Measurements from ENCODE around the gene NUDT3. TPM values are rescaled to one million over a fixed set of nuclear protein-coding genes. Genes with fewer than 3 reads are reported as not detected.
A peak's percentile ranks its signal among the peaks of the same experiment; 100 is the strongest.

Gene NUDT3
- total and polyA plus RNA-seq, 4 experiments from 2014 or later, result 7.0 to 25.9 (median 18.0) TPM

- intact Hi-C loops (cut with micrococcal nuclease), result loop anchor here (2.0 kb wide), 5 partner anchors 31 to 231 kb away; partner anchors contain the start of genes HMGA1 and SMIM29
- no peak for DNase-seq
Observed at GRCh38 chr6:34393191-34393965, 909 bp upstream of the NUDT3 start.

GRCh38 chr6:34391786-34392496 lies 528 bp downstream of the NUDT3 start:
- Histone ChIP-seq H3K36me3 (ENCODE audit: insufficient read depth, low read length) (no peaks in the 10 kb centered on the region), H3K27me3 (ENCODE audit: insufficient read depth, low read length) (no peaks in the 10 kb centered on the region), H3K9me3 (ENCODE audit: control insufficient read depth in 1 of 2, low read length in 2 of 2) (no peaks in the 10 kb centered on the region), H3K27ac (ENCODE audit: low read depth, low read length) (peak overlapping the region; percentile 89), H3K4me3 (ENCODE audit: low read length in 2 of 2) (peak overlapping the region; percentile 73 to 78), H3K4me1 (ENCODE audit: insufficient read depth, low read length) (peaks cover 24% of the 10 kb centered on the region)
- no peaks in the 10 kb centered on the region for H3K27me3 Mint-ChIP-seq
- intact Hi-C loops (cut with micrococcal nuclease), result loop anchor here (2.0 kb wide), 5 partner anchors 33 to 229 kb away; partner anchors contain the start of genes HMGA1 and SMIM29
- peaks cover 0 to 3% (median 0%) of the 10 kb centered on the region in 8 donors for H3K9me3 Mint-ChIP-seq
- peaks cover 0 to 5% of the 10 kb centered on the region in 2 donors for H3K36me3 Mint-ChIP-seq
- ChIA-PET CTCF (ENCODE audit: partially characterized antibody) (interaction anchor here (1.6 to 4.2 kb wide), 3 partner anchors 8 to 143 kb away, joined by 3 to 29 read pairs (median 18); partner anchors contain the start of gene SMIM29), POLR2A (ENCODE audit: partially characterized antibody) (interaction anchor here (0.7 to 3.1 kb wide), 9 partner anchors 8 to 496 kb away, joined by 3 to 15 read pairs (median 6); partner anchors contain the start of genes HMGA1, RPS10, SMIM29 and TAF11)
- H3K4me1 Mint-ChIP-seq, result peaks cover 15 to 31% (median 20%) of the 10 kb centered on the region in 4 donors
- no peak overlapping the region for H3K4me3 Mint-ChIP-seq
- H3K27ac Mint-ChIP-seq, result no peak overlapping the region
- DNase-seq, result peak in 4 of 5 donors; percentile 43 to 73 (median 49)

More at GRCh38 chr6:34393191-34393965, 909 bp upstream of the NUDT3 start:
- Mint-ChIP-seq H3K27me3 (no peaks in the 10 kb centered on the region), H3K4me3 (peak overlapping the region in 7 of 8 donors; percentile 74 to 99 (median 95)), H3K4me1 (peaks cover 9 to 27% (median 16%) of the 10 kb centered on the region in 4 donors), H3K27ac (peak overlapping the region in 6 of 7 donors; percentile 75 to 96 (median 95)), H3K36me3 (peaks cover 0 to 5% of the 10 kb centered on the region in 2 donors), H3K9me3 (peaks cover 0 to 3% (median 0%) of the 10 kb centered on the region in 8 donors)
- Histone ChIP-seq H3K27me3 (ENCODE audit: insufficient read depth, low read length) (no peaks in the 10 kb centered on the region), H3K27ac (ENCODE audit: low read depth, low read length) (peak overlapping the region; percentile 89), H3K4me1 (ENCODE audit: insufficient read depth, low read length) (peaks cover 21% of the 10 kb centered on the region), H3K9me3 (ENCODE audit: control insufficient read depth in 1 of 2, low read length in 2 of 2) (no peaks in the 10 kb centered on the region), H3K4me3 (ENCODE audit: low read length in 2 of 2) (peak overlapping the region; percentile 5 to 78), H3K36me3 (ENCODE audit: insufficient read depth, low read length) (no peaks in the 10 kb centered on the region)
- POLR2A ChIA-PET (ENCODE audit: partially characterized antibody), result interaction anchor here (0.6 to 3.1 kb wide), 6 partner anchors 33 to 398 kb away, joined by 3 to 15 read pairs (median 7); partner anchors contain the start of genes BLTP3A, RPS10 and SMIM29
- CTCF ChIA-PET (ENCODE audit: partially characterized antibody), result interaction anchor here (0.6 to 4.2 kb wide), 15 partner anchors 10 to 235 kb away, joined by 3 to 29 read pairs (median 3); partner anchors contain the start of genes HMGA1, RPS10 and SMIM29

- no peak for DNase-seq
- POLR2A ChIA-PET (ENCODE audit: partially characterized antibody), result interaction anchor here (0.8 to 3.1 kb wide), 7 partner anchors 9 to 496 kb away, joined by 3 to 15 read pairs (median 6); partner anchors contain the start of genes HMGA1, RPS10, SMIM29 and TAF11
- H3K9me3 ChIP-seq (ENCODE audit: control insufficient read depth in 1 of 2, low read length in 2 of 2), result no peaks in the 10 kb centered on the region
- peak overlapping the region; percentile 73 to 78 for H3K4me3 ChIP-seq (ENCODE audit: low read length in 2 of 2)
- no peaks in the 10 kb centered on the region for H3K36me3 ChIP-seq (ENCODE audit: insufficient read depth, low read length)
- Mint-ChIP-seq H3K4me3 (no peak overlapping the region), H3K27me3 (no peaks in the 10 kb centered on the region), H3K27ac (no peak overlapping the region), H3K4me1 (peaks cover 16 to 36% (median 22%) of the 10 kb centered on the region in 4 donors), H3K9me3 (peaks cover 0 to under 1% (median 0%) of the 10 kb centered on the region in 8 donors), H3K36me3 (peaks cover 0 to 5% of the 10 kb centered on the region in 2 donors)
- intact Hi-C loops (cut with micrococcal nuclease), result no loop called here
- no peaks in the 10 kb centered on the region for H3K27me3 ChIP-seq (ENCODE audit: insufficient read depth, low read length)
- peak overlapping the region; percentile 89 for H3K27ac ChIP-seq (ENCODE audit: low read depth, low read length)
- peaks cover 28% of the 10 kb centered on the region for H3K4me1 ChIP-seq (ENCODE audit: insufficient read depth, low read length)
- CTCF ChIA-PET (ENCODE audit: partially characterized antibody), result interaction anchor here (2.9 to 4.2 kb wide), 2 partner anchors 24 to 142 kb away, joined by 18 to 29 read pairs; partner anchors contain the start of gene SMIM29
Observed at GRCh38 chr6:34391473-34391785, 1.0 kb downstream of the NUDT3 start.

GRCh38 chr6:34390531-34391472 lies 1.7 kb downstream of the NUDT3 start:
- no peaks in the 10 kb centered on the region for H3K36me3 ChIP-seq (ENCODE audit: insufficient read depth, low read length)
- peak overlapping the region; percentile 89 for H3K27ac ChIP-seq (ENCODE audit: low read depth, low read length)
- Mint-ChIP-seq H3K4me1 (peaks cover 19 to 42% (median 25%) of the 10 kb centered on the region in 4 donors), H3K9me3 (no peaks in the 10 kb centered on the region), H3K4me3 (no peak overlapping the region), H3K27ac (no peak overlapping the region), H3K27me3 (no peaks in the 10 kb centered on the region), H3K36me3 (peaks cover 0 to 5% of the 10 kb centered on the region in 2 donors)
- ChIA-PET CTCF (ENCODE audit: partially characterized antibody) (interaction anchor here (1.6 to 4.2 kb wide), 4 partner anchors 24 to 227 kb away, joined by 5 to 29 read pairs (median 12); partner anchors contain the start of gene SMIM29), POLR2A (ENCODE audit: partially characterized antibody) (interaction anchor here (0.8 to 3.1 kb wide), 7 partner anchors 8 to 497 kb away, joined by 3 to 15 read pairs (median 6); partner anchors contain the start of genes HMGA1, RPS10, SMIM29 and TAF11)
- peak overlapping the region; percentile 73 to 78 for H3K4me3 ChIP-seq (ENCODE audit: low read length in 2 of 2)
- no peaks in the 10 kb centered on the region for H3K27me3 ChIP-seq (ENCODE audit: insufficient read depth, low read length)
- intact Hi-C loops (cut with micrococcal nuclease), result no loop called here
- DNase-seq, result no peak
- peaks cover 35% of the 10 kb centered on the region for H3K4me1 ChIP-seq (ENCODE audit: insufficient read depth, low read length)
- no peaks in the 10 kb centered on the region for H3K9me3 ChIP-seq (ENCODE audit: control insufficient read depth in 1 of 2, low read length in 2 of 2)

- Mint-ChIP-seq H3K4me3 (no peak overlapping the region), H3K27ac (peak overlapping the region in 3 of 7 donors; percentile 6 to 77 (median 8)), H3K4me1 (peaks cover 25 to 50% (median 33%) of the 10 kb centered on the region in 4 donors), H3K36me3 (peaks cover 0 to 8% of the 10 kb centered on the region in 2 donors), H3K27me3 (no peaks in the 10 kb centered on the region), H3K9me3 (peaks cover 0 to 1% (median 0%) of the 10 kb centered on the region in 8 donors)
- Histone ChIP-seq H3K27me3 (ENCODE audit: insufficient read depth, low read length) (no peaks in the 10 kb centered on the region), H3K27ac (ENCODE audit: low read depth, low read length) (no peak overlapping the region), H3K9me3 (ENCODE audit: control insufficient read depth in 1 of 2, low read length in 2 of 2) (no peaks in the 10 kb centered on the region), H3K4me3 (ENCODE audit: low read length in 2 of 2) (no peak overlapping the region), H3K36me3 (ENCODE audit: insufficient read depth, low read length) (no peaks in the 10 kb centered on the region), H3K4me1 (ENCODE audit: insufficient read depth, low read length) (peaks cover 34% of the 10 kb centered on the region)
- no peak for DNase-seq
- ChIA-PET POLR2A (ENCODE audit: partially characterized antibody) (no interaction called here), CTCF (ENCODE audit: partially characterized antibody) (no interaction called here)
- intact Hi-C loops (cut with micrococcal nuclease), result no loop called here
Observed at GRCh38 chr6:34389034-34389433, 3.4 kb downstream of the NUDT3 start.

- H3K36me3 ChIP-seq (ENCODE audit: insufficient read depth, low read length), result no peaks in the 10 kb centered on the region
- H3K4me3 Mint-ChIP-seq, result peak overlapping the region in 1 of 8 donors; percentile 10
- H3K4me1 ChIP-seq (ENCODE audit: insufficient read depth, low read length), result peaks cover 28% of the 10 kb centered on the region
- ChIA-PET POLR2A (ENCODE audit: partially characterized antibody) (no interaction called here), CTCF (ENCODE audit: partially characterized antibody) (no interaction called here)
- no peak overlapping the region for H3K4me3 ChIP-seq (ENCODE audit: low read length in 2 of 2)
- H3K27ac Mint-ChIP-seq, result no peak overlapping the region
- peaks cover 0 to 1% (median 0%) of the 10 kb centered on the region in 8 donors for H3K9me3 Mint-ChIP-seq
- no peaks in the 10 kb centered on the region for H3K27me3 ChIP-seq (ENCODE audit: insufficient read depth, low read length)
- H3K36me3 Mint-ChIP-seq, result peaks cover 3 to 11% of the 10 kb centered on the region in 2 donors
- no peak for DNase-seq
- peaks cover 24 to 50% (median 34%) of the 10 kb centered on the region in 4 donors for H3K4me1 Mint-ChIP-seq
- no peaks in the 10 kb centered on the region for H3K27me3 Mint-ChIP-seq
- no peak overlapping the region for H3K27ac ChIP-seq (ENCODE audit: low read depth, low read length)
- H3K9me3 ChIP-seq (ENCODE audit: control insufficient read depth in 1 of 2, low read length in 2 of 2), result no peaks in the 10 kb centered on the region
- intact Hi-C loops (cut with micrococcal nuclease), result no loop called here
Observed at GRCh38 chr6:34388421-34388820, 4.0 kb downstream of the NUDT3 start.
